HFF-Myc (cell line): ENCODE data around the gene ARSI.

Experiments used
- DNase-seq: peaks from one replicate; pipeline ENCODE4 v3.0.0-alpha.2; 2011; ENCODE audit warnings: low read depth; ENCODE audit errors: extremely low read depth
- H3K4me3 ChIP-seq: replicated peaks from 2 replicates; pipeline ENCODE4 v1.5.1; 2011; ENCODE audit warnings: low read depth, mild to moderate bottlenecking, control low read depth, low read length
- TF ChIP-seq, protein P1 (sequence below): IDR thresholded peaks from 2 replicates; pipeline ENCODE4 v1.5.1; 2012; ENCODE audit warnings: mild to moderate bottlenecking, low read depth, low read length, control low read depth; ENCODE audit errors: missing control alignments

ARSI gene

DNA sequence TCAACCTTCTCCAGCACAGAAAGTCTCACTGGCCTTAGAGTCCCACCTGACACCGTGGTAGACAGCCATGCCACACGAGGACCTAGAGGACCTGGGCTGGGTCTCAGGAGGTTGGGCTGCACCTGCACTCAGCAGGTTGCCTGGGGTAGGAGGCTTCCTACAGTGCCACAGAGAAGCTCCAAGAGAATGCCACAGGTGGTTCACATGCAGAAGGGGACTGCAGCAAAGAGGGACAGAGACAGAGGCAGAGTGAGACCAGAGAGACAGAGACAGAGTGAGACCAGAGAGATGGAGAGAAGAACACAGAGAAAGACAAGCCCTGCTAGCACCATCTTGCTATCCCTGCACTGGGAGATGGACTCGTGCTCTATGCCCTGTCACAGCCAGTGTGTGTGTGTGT lies 18.8 kb downstream of the ARSI start:
- TF ChIP-seq, protein P1, sequence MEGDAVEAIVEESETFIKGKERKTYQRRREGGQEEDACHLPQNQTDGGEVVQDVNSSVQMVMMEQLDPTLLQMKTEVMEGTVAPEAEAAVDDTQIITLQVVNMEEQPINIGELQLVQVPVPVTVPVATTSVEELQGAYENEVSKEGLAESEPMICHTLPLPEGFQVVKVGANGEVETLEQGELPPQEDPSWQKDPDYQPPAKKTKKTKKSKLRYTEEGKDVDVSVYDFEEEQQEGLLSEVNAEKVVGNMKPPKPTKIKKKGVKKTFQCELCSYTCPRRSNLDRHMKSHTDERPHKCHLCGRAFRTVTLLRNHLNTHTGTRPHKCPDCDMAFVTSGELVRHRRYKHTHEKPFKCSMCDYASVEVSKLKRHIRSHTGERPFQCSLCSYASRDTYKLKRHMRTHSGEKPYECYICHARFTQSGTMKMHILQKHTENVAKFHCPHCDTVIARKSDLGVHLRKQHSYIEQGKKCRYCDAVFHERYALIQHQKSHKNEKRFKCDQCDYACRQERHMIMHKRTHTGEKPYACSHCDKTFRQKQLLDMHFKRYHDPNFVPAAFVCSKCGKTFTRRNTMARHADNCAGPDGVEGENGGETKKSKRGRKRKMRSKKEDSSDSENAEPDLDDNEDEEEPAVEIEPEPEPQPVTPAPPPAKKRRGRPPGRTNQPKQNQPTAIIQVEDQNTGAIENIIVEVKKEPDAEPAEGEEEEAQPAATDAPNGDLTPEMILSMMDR = no peak
- H3K4me3 ChIP-seq = no peak overlapping the region
- no peak for DNase-seq

DNA sequence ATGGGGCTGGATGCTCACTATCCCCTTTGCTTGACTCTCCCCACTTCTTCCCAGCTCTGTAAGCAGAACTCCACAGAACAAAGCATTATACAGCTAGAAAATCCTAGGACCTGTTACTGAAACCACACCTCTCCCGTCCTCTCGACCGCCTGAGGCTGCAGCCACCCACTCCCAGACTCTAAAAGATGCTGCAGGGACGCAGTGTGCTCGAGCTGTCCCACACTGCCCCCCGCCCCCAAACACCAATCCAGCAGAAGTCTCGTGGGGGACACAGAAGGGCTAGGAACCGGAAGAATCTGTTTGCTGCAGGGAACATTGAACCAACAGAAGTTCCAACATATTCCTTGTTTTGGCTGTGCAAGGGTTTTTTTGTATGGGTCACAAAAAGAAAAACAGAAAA lies 20.7 kb downstream of the ARSI start:
- H3K4me3 ChIP-seq = no peak overlapping the region
- TF ChIP-seq, protein P1 = no peak
- no peak for DNase-seq

DNA sequence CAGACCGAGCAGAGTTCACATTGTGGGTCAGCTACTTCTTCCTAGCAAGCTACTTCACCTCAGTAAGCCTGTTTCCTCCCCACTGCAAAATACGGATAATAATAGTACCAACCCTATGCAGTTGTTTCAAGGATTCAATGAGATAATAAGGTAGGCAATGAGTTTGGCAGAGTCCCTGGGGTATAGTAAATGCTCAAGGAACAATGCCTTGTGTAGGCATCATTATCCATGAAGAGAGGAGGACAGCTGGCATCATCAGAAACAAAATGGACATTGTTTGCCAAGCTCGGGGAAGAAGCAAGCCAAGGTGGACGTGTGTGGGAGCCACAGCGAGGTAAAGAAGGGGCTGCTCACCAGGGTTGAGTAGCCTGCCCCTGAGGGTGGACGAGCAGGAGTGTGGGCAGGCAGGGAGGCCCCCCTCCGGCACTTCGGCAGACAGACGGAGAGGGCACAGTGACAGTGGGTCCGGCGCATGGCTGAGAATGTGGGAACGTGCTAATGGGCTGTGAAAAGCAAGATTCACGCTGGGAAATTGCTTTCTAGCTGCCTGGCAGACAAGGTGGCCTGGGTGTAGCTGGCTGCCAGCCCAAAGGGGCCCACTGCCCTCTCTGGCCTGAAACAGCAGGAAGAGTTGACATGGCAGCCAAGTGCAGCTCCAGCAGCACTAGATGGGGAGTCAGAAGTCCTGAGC lies 23.2 kb downstream of the ARSI start:
- no peak overlapping the region for H3K4me3 ChIP-seq
- TF ChIP-seq, protein P1 = no peak
- no peak for DNase-seq

DNA sequence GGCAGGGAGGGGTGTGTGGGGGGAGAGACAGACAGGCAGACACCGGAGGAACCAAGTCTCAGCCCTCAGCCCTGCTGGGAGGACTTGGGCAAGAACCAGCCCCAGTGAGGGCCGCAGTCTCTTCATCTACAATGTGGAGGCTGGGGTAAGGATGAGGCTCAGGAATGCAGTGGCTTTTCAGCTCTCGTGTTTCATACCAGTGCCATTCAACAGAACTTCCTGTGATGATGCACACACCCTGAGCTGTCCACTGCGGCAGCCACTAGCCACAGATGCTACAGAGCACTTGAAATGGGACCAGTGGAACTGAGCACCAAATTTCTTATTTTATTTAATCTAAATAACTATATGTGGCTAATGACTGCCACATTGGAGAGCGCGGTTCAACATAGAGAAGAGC lies 23.8 kb downstream of the ARSI start:
- TF ChIP-seq, protein P1 = no peak
- no peak overlapping the region for H3K4me3 ChIP-seq
- DNase-seq = no peak

DNA sequence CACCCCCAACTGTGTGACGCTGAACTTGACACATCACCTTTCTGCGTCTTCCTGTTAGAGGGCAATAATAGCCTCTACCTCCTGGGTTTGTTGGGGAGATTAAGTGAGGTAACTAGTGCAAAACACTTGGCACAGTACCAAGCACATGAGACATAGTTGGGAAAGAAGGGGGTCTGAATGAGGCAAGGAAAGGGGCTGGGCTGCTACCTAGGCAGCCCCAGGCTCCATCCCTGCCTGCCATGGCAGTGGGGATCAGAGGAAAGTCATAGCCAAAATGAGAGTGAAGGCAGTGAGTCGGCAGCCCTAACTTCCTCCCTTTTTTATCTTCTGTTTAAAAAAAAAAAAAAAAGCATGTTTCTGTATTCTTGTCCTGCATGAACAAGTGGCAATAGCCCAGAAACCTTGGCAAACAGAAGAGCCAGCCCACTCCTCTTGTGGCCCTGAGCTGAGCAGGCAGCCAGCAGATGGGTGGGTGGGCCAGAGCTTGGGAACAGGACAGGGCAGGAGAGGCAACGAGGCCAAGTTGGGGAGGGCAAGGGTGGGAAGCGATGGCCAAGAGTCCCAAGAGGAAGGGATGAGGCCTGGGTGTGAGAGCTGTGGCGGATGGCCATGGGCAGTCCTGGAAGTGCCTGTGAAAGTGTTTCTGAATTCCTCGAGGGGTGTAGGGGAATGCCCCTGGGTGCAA lies 24.5 kb downstream of the ARSI start:
- TF ChIP-seq, protein P1 = no peak
- H3K4me3 ChIP-seq = no peak overlapping the region
- no peak for DNase-seq

DNA sequence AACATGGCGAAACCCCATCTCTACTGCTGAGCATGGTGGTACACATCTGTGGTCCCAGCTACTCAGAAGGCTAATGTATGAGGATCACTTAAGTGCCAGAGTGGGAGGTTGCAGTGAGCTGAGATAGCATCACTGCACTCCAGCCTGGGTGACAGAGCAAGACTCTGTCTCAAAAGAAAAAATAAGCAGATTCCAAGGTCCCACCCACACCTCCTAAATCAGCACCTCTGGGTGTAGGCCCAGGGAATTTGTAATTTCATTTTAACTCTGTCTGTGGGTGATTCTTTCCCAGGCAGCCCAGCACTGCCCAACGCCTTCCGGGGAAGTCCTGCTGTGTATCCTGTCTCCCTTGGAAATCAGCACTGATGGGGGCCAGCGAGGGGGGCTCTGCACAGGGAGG lies 25.7 kb downstream of the ARSI start:
- no peak for DNase-seq
- TF ChIP-seq, protein P1 = no peak

More for the DNA sequence above, 25.7 kb downstream of the ARSI start:
- no peak overlapping the region for H3K4me3 ChIP-seq
